ENCODE measurements around the gene ANK3.

ANK3 gene

GRCh38 chr10:60350400-60350799 is 39.3 kb downstream of the ANK3 start:
- no peak for DNase-seq (ENCODE audit: low spot score)
- in situ Hi-C loops (cut with MboI; ENCODE audit: low pct_unique_long_range_greater_than_20kb, low sequenced_read_pairs, unreplicated experiment) = no loop called here

DNA sequence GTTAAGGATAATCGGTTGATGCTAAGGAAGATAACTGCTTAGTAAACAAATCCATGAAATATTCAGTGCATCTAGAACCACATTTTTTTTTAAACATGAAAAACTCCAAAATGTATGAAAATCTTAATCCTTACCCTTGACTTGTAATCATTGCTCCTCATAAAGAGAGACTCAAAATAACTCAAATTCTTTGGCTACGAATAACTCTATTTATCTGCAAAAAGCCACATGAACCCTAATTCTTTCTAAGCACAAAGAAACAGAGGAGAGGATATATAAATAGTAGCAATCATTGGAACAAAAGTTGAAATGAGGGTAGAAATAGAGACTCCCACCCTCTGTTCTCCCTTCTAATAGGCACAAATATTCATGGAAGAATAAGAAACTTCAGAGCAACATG is 40.2 kb downstream of the ANK3 start:
- DNase-seq (ENCODE audit: low spot score) = no peak
- in situ Hi-C loops (cut with MboI; ENCODE audit: low pct_unique_long_range_greater_than_20kb, low sequenced_read_pairs, unreplicated experiment) = no loop called here
- TF ChIP-seq, protein P1, sequence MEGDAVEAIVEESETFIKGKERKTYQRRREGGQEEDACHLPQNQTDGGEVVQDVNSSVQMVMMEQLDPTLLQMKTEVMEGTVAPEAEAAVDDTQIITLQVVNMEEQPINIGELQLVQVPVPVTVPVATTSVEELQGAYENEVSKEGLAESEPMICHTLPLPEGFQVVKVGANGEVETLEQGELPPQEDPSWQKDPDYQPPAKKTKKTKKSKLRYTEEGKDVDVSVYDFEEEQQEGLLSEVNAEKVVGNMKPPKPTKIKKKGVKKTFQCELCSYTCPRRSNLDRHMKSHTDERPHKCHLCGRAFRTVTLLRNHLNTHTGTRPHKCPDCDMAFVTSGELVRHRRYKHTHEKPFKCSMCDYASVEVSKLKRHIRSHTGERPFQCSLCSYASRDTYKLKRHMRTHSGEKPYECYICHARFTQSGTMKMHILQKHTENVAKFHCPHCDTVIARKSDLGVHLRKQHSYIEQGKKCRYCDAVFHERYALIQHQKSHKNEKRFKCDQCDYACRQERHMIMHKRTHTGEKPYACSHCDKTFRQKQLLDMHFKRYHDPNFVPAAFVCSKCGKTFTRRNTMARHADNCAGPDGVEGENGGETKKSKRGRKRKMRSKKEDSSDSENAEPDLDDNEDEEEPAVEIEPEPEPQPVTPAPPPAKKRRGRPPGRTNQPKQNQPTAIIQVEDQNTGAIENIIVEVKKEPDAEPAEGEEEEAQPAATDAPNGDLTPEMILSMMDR (IDR thresholded peaks at IDR 0.05; ENCODE audit: extremely low read depth, insufficient read depth, missing control alignments) = no peak

More at GRCh38 chr10:60350400-60350799, 39.3 kb downstream of the ANK3 start:
- TF ChIP-seq, protein P1 (IDR thresholded peaks at IDR 0.05; ENCODE audit: extremely low read depth, insufficient read depth, missing control alignments) = no peak

DNA sequence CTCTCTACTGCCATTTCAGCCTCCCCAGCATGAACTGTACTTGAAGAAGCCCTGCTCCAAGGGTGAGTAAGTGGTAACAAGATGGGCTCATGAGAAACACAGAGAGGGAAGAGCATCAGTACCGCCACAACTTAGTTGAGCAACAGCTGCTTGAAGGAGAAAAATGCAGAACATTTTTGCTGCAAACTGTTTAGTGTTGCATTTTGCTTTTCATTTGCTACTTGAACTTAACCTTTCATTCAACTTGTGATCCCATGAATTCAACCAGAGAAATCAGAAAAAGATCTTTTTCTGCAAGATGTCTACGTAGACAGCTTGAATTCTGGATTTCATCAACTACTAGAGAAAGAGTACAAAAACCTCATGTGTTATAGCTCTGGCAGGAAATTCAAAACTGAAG is 40.7 kb downstream of the ANK3 start:
- no peak for DNase-seq (ENCODE audit: low spot score)
- TF ChIP-seq, protein P1 (IDR thresholded peaks at IDR 0.05; ENCODE audit: extremely low read depth, insufficient read depth, missing control alignments) = no peak
- in situ Hi-C loops (cut with MboI; ENCODE audit: low pct_unique_long_range_greater_than_20kb, low sequenced_read_pairs, unreplicated experiment) = no loop called here

DNA sequence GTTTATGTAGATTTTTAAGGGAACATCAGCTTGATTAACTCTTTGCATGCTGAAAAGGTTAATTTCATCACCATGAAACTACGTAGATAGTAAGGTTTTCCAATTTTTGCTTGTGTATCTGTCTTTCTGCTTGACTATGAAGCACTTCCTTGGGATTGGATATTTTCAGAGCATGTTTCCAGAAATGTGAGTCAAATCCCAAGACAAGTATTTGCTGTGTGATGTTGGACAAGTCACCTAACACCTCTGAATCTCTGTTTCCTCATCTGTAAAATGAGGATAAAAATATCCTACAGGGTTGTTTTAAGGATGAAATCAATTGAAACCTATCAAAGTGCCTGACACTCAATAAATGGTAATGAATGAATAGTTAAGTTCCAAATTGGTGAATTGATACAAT is 42.4 kb downstream of the ANK3 start:
- in situ Hi-C loops (cut with MboI; ENCODE audit: low pct_unique_long_range_greater_than_20kb, low sequenced_read_pairs, unreplicated experiment) = no loop called here
- TF ChIP-seq, protein P1 (IDR thresholded peaks at IDR 0.05; ENCODE audit: extremely low read depth, insufficient read depth, missing control alignments) = no peak
- DNase-seq (ENCODE audit: low spot score) = no peak

GRCh38 chr10:60346661-60347060 is 43.0 kb downstream of the ANK3 start:
- in situ Hi-C loops (cut with MboI; ENCODE audit: low pct_unique_long_range_greater_than_20kb, low sequenced_read_pairs, unreplicated experiment) = no loop called here
- no peak for DNase-seq (ENCODE audit: low spot score)
- TF ChIP-seq, protein P1 (IDR thresholded peaks at IDR 0.05; ENCODE audit: extremely low read depth, insufficient read depth, missing control alignments) = no peak

DNA sequence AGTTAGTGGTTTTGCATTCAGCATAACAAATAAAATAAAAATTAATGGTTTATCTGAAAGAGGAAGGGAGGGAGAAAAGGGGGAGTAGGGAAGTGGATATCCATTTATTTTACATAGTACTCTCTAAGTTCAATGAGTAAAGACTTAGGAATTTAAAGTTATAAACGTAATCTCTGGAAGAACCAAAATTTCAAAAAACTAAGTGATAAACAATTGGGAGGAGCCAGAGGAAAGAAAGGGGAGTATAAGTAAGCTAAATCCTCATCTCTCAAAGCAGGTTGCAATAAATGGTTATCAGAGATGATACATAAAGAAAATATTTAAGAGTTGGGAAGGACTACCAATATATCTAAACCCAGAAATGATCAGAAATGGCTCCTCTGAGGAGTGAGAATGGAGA is 46.4 kb downstream of the ANK3 start:
- TF ChIP-seq, protein P1 (IDR thresholded peaks at IDR 0.05; ENCODE audit: extremely low read depth, insufficient read depth, missing control alignments) = no peak
- DNase-seq (ENCODE audit: low spot score) = no peak
- in situ Hi-C loops (cut with MboI; ENCODE audit: low pct_unique_long_range_greater_than_20kb, low sequenced_read_pairs, unreplicated experiment) = no loop called here

DNA sequence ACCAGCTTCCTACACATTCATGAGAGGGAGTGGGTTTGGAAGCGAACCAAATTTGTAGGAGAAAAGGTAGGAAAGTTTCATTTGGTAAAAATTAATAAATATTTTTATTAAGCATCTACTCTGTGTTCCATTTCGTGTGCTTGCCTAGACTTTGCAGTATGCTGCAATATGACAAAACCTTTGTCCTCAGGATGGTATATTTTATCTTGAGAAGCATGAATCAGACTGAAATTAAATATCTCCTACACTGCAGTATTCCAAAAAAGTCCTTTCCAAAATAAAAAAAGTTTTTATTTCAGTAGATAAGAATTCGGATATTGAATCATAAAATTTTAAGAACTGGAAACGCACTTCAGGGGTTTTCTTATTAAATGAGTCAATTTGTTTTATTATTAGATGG is 47.7 kb downstream of the ANK3 start:
- TF ChIP-seq, protein P1 (IDR thresholded peaks at IDR 0.05; ENCODE audit: extremely low read depth, insufficient read depth, missing control alignments) = no peak
- in situ Hi-C loops (cut with MboI; ENCODE audit: low pct_unique_long_range_greater_than_20kb, low sequenced_read_pairs, unreplicated experiment) = no loop called here
- no peak for DNase-seq (ENCODE audit: low spot score)

Measured in GM13977 (cell line).